Stimulated activated CD4-positive, alpha-beta T cell treated with anti-CD3 and anti-CD28 coated beads, Interleukin-15, amount 100 ng/mL, for 1 hour (primary cell): Measurements from ENCODE around the gene GLB1L.
"Not testable (repeated sequence)": the region's sequence is repeated elsewhere in the genome, so short reads cannot be mapped to it uniquely, and the experiment has no call there.

Experiments used
- DNase-seq, 2 donors: peaks; one replicate each; pipeline ENCODE4 v3.0.0-alpha.2; 2020; ENCODE audit warnings: low read depth in 1 of 2, low spot score in 1 of 2

GLB1L gene

DNA sequence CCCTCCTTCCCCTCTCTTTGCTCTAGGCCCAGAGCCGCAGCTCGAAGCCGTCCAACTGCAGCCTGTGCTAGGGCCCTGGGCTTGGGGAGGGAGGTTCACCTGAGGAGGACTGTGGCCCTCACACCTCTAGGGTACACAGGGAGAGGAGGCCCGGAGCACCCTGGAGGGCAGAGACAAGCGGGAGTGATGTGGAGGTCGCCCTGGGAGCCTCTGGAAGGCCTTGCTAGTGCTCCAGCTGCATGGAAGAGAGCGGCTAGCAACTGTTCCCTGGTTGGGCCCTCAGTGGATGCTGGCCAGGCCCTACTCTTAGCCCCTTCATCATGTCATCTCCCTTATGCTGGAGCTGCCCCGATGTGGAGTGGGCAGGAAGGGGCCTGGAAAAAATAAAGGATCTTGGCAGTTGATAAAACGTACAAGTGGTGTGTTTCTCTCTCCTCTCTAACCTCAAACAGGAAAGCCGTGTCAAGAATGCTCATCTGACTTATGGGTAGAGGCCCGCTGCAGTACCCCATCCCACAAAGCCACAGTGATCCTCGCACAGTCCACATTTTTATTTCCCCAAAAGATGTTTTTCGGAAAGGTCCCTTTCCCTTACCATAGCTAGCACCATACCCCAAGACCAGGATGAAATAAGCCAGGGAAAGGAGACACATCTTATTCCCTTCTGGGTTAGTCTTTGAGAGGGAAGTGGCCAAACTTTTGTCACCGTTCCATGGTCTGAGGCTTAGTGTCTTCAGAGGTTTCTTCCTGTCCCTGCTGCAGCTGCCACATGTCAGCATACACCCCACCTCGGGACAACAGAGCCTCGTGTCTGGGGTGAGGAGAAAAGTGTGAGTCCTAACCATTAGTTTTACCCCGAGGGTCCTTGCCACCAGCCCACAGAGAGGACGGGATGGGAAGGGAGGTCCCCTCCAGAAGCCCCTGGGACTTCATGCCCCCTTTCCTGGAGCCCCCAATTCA, 35.7 kb downstream of the GLB1L start:
- DNase-seq, result no peak

GRCh38 chr2:219207884-219208740, 37.1 kb downstream of the GLB1L start:
- DNase-seq, result no peak

GRCh38 chr2:219207134-219207883, 37.9 kb downstream of the GLB1L start:
- no peak for DNase-seq

DNA sequence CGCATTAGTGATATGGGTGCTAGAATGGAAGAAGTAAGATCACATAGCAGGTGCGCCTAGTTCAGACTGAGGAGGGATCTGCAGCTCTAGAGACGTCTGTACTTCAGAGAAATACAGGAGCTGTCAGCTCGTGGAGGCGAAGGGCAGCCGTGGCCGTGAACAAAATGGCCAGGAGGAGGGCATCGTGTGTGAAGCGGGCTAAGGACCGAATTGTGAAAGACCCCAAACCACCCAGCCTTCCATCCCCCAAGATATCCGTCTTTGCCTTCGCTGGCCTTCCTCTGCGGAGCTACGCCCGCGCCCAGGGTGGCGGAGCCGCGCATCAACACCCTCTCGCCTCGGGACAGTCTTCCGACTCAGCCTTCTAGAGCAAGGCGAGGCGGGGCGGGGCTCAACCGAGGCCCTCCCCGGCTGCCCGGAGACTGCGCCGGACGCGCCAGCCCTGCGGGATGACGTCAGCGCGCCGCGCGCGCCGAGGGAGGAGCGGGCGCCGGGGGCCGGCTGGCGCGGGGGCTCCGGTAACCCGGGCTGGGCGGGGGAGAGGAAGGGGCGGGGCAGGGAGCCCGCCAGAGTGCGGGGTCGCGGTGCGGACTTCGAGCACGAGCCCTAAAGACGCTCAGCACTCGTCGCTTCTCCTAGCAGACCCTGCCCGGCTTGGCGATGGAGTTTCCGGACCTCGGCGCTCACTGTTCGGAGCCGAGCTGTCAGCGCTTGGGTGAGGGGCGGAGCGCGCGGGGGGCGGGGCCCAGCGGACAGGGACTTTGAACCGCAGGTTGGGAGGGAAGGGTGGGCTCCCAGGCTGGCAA, 38.7 kb downstream of the GLB1L start, which contains the start of gene ZFAND2B:
Gene ZFAND2B, plus strand, starts transcription at position 455 of the 806 bp plus-strand sequence. Its CDS starts 206 bp downstream, at position 661.
- peak; percentile 93 to 95 for DNase-seq

DNA sequence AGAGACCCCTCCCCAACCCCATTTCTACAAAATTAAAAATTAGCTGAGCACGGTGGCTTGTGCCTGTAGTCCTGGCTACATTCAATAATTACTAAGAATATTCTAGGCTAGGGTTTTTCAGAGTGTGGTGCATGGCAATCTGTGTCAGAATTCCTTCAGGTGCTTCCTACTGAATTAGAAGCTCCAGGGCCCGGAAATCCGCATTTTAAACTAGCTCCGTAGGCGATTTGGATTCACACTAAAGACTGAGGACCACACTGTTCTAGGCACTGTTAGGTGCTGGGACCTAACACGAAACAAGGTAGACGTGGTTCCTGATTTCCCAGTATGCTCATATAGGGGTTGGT, 39.3 kb downstream of the GLB1L start:
- no peak for DNase-seq

DNA sequence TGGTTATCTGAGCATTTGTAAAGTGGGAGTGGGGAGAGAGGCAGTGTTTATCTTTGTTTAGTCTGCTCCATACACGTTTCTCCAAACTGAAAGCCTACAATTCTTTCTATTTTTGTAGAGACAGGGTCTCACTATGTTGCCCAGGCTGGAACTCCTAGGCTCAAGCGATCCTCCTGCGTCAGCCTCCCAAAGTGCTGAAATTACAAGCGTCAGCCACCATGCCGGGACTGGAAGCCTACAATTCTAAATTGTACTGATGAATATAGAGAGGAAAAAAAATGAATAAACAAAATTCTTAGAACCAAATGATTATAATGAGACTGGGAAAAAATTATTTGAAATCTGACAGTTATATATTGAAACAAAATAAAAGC, 40.1 kb downstream of the GLB1L start:
- no peak for DNase-seq

DNA sequence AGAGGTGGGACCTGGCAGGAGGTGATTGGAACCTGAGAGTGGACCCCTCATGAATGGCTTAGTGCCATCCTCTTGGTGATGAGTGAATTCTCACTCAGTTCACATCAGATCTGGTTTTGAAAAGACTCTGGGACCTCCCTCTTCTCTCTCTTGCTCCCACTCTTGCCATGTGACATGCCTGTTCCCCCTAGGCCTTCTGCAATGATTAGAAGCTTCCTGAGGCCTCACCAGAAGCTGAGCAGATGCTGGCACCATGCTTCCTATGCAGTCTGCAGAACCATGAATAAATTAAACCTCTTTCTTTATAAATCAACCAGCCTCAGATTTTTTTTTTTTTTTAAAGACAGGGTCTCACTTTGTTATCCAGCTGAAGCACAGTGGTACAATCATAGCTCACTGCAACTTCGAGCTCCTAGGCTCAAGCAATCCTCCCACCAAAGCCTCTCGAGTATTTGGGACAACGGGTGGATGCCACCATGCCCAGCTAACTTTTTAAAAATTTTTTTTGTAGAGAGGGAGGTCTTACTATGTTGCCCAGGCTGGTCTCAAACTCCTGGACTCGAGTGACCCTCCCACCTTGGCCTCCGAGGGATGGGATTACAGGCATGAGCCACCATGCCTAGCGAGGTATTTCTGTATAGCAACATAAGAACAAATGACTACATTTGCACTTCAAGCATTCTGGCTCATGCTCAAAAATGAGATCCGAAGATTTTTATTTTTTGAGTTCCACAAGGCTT, 40.6 kb downstream of the GLB1L start:
- DNase-seq, result no peak

DNA sequence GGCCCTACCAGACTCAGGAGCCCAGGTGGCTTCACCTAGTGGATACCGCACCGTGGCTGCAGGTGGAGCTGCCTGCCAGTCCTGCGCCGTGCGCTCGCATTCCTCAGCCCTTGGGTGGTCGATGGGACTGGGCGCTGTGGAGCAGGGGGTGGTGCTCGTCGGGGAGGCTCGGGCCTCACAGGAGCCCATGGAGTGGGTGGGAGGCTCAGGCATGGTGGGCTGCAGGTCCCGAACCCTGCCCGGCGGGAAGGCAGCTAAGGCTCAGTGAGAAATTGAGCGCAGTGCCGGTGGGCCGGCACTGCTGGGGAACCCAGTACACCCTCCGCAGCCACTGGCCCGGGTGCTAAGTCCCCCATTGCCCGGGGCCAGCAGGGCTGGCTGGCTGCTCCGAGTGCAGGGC, 43.9 kb downstream of the GLB1L start:
- not testable (repeated sequence) for DNase-seq

DNA sequence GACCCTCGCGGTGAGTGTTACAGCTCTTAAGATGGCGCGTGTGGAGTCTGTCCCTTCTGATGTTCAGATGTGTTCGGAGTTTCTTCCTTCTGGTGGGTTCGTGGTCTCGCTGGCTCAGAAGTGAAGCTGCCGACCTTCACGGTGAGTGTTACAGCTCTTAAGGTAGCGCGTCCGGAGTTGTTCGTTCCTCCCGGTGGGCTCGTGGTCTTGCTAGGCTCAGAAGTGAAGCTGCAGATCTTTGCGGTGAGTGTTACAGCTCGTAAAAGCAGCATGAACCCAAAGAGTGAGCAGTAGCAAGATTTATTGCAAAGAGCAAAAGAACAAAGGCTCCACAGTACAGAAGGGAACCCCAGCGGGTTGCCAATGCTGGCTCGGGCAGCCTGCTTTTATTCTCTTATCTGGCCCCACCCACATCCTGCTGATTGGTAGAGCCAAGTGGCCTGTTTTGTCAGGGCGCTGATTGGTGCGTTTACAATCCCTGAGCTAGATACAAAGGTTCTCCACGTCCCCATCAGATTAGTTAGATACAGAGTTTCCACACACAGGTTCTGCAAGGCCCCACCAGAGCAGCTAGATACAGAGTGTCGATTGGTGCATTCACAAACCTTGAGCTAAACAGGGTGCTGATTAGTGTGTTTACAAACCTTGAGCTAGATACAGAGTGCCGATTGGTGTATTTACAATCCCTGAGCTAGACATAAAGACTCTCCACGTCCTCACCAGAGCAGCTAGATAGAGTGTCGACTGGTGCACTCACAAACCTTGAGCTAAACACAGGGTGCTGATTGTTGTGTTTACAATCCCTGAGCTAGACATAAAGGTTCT, 44.5 kb downstream of the GLB1L start:
- DNase-seq, result not testable (repeated sequence)

DNA sequence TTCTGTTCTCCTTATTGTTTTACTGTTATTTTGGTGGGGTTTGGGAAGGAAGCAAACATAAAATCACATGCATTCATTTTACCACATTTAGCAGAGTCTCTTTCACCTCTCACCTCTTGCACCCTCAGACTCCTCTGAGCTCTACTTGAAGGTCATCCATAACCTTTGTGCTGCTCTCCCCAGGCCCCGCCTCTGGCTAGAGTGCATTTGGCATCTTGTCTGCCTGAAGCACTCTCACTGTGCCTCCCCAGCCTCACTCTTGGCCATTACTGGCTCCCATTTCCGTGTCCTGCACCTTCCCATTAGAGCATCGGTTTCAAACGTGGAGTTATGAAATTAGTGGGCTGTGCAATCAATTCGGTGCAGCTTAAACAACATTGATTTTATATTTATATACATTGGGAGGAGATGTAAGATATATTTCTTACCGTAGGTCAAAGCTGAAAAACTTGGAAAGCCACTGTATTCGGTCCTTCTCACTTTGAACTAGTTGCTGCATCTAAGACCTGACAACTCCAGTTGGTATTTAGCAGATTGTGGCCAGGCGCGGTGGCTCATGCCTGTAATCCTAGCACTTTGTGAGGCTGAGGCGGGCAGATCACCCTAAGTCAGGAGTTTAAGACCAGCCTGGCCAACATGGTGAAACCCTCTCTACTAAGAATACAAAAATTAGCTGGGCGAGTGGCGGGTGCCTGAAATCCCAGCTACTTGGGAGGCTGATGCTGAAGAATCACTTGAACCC, 45.6 kb downstream of the GLB1L start:
- DNase-seq, result no peak

GRCh38 chr2:219198974-219199373, 46.3 kb downstream of the GLB1L start:
- no peak for DNase-seq

GRCh38 chr2:219197388-219197787, 47.9 kb downstream of the GLB1L start:
- no peak for DNase-seq

DNA sequence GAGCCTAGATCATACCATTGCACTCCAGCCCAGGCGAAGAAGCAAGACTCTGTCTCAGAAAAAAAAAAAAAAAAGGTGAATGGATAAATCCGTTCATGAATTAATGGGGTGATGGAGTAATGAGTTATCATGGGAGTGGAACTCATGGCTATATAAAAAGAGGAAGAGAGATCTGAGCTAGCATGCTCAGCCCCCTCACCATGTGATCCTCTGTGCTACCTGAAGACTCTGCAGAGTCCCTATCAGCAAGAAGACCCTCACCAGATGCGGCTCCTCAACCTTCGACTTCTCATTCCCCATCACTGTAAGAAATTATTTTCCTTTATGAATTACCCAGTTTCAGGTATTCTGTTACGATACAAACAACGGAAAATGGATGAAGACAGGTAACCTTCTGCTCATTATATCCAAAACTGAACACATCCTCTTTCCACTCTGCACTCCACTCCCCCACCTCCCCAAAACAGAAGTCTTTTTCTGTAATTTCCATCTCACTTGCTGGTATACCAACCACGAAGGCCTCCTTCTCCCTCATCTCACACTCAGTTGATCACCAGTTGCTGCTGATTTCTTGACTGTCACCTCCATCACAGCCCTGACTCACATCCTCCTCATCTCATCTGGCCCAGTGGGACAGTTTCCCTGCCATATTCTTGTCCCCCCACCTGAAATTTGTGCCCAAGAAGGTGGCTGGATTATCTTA, 58.3 kb downstream of the GLB1L start:
- DNase-seq, result no peak
